HG03565 (cell line): ENCODE results near the gene F9.
"Not testable (repeated sequence)": the region's sequence is repeated elsewhere in the genome, so short reads cannot be mapped to it uniquely, and the experiment has no call there.

Experiments
- ATAC-seq: cut with Tn5 transposase; IDR thresholded peaks from one replicate; pipeline ENCODE4 v1.9.1; 2021; ENCODE audit warnings: mild to moderate bottlenecking, moderate library complexity; ENCODE audit not compliant: unreplicated experiment

Gene F9

DNA sequence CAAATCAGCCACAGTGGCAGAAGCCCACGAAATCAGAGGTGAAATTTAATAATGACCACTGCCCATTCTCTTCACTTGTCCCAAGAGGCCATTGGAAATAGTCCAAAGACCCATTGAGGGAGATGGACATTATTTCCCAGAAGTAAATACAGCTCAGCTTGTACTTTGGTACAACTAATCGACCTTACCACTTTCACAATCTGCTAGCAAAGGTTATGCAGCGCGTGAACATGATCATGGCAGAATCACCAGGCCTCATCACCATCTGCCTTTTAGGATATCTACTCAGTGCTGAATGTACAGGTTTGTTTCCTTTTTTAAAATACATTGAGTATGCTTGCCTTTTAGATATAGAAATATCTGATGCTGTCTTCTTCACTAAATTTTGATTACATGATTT is at the start of gene F9:
Gene F9 (plus strand): TSS at position 190 of the 400 bp plus-strand sequence. CDS start 26 bp downstream, at position 216.
- no peak for ATAC-seq

DNA sequence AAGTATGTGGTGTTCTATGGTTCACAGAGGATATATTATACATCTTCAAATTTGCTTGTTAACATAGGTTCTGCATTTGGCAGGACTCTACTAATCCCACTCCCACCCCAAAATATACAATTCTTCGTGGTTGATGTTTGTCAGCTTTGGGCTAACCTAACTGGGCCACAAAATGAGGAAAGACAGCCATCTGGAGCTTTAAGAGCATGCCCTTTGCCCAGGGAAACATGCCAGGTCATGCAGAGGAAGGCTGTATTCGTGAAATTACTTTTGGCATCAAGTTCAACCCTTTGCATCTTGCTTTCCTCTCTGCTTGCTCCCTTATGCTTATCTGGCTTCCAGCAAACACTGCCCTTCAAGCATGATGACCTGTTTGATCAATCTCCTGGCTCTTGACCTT is 46.8 kb upstream of the F9 start:
- no peak for ATAC-seq

GRCh38 chrX:139484591-139484990 is 45.9 kb upstream of the F9 start:
- ATAC-seq, result no peak

- no peak for ATAC-seq
Observed at GRCh38 chrX:139495324-139495723, 35.2 kb upstream of the F9 start.

GRCh38 chrX:139506333-139506732 is 24.2 kb upstream of the F9 start:
- ATAC-seq, result no peak

DNA sequence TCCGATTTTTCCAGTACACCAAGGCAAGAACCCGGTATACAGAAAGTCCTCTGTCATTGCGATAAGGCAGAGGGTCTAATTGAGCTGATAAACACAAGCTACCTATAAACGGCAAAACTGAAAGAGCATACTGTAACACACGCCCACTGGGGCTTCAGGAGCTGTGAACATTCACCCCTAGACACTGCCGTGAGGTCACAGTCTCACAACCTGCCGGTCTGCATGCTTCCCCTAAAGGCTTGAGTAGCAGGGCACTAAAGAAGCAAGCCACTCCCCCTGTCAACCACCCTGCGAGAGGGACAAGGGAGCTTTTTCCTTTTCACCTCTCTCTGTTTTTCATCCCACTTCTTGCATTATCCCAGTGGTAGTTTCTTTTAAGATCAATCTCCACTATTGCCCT is 22.4 kb upstream of the F9 start:
- no peak for ATAC-seq

DNA sequence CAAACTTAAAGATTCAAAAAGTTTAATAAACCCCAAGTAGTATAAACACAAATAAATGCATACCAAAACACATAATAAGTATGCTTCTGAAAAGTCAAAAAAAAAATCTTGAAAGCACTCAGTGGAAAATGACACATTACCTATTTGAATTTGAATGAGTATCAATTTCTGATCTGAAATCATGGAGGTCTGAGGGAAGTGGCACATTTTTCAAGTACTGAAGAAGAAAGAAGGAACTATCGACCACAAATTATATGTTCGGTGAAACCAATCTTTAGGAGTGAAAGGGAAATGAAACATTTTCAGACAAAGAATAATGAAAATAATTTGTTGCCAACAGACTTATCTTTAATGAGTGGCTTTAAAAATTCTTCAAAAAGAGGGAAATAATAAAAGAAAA is 12.1 kb upstream of the F9 start:
- ATAC-seq, result no peak

GRCh38 chrX:139528829-139529228 is 1.7 kb upstream of the F9 start:
- ATAC-seq, result not testable (repeated sequence)

- no peak for ATAC-seq
Observed at GRCh38 chrX:139532834-139533233, 2.3 kb downstream of the F9 start.

DNA sequence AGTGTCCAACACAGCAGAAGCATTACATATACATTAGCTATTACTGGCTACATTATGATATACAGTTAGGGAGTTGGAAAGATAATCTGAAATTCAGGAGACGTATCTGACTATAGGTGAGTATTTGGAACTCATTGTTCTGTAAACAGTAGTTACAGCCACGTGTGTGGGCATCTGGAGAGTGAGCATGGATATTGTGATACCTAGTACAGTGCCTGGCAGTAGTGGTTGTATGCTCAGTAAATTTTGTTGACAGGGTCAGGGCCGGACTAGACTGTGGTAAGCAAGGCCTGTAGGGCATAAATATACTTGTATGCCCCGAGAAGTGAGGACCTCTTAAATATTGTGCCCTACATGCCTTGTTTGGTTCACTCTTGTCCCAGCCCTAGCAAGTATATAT is 2.9 kb downstream of the F9 start:
- no peak for ATAC-seq

DNA sequence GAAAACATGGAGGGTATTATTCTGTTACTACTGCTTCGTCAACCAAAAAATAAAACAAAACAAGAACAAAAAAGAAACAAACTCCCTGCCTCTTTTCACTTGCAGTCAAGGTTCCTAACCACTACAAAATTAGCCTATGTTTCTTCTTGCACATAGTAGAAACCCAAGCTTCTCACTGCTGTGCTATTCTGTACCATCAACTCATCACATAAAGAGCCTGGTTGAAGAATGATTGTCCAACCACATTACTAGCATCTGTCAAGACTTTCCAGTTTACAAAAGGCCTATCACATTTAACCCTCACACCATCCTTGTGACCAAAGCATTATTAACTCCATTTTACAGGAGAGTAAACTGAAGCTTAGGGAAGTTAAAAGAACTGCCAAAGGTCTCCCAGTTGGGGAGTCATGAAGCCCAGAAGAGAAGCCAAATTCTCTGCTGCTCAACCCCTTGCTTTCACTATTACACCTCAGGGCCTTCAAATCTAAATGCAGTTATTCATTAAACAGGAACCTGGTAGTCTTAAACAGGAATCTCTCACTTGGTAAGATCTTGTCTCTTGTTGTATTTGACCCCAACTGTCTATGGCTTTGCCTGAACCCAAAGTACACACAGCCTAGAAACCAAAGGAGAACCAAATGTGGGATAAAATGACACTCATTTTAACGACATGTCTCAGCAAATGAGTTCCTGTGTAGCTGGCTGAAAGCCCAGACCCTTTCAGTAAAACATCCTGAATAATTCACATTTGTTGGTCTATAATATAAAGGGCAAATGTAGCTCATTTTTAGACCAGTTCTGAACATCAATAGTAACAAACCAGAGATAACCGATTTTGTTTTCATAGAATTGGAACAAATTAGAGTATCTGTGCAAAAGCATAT is 8.6 kb downstream of the F9 start:
- ATAC-seq, result peak; percentile 60

GRCh38 chrX:139542652-139543051 is 12.1 kb downstream of the F9 start:
- no peak for ATAC-seq

DNA sequence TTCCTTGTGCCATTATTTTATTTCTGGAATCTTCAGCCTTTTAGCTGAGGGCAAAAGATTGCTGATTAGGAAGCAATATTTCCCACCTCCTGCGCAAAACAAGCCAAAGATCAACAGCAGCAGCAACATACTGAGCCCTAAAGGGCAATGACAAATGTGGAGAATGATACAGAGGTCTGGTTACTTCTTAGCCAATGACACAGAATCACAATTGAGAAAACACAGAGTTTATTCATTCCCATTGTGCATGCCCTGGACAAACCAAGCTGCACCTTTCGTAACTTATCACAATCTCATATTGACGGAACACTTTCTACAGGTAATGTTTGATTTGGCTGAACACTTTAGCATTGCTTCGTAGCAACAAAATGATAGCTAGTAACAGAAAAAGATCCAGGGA is 13.4 kb downstream of the F9 start:
- ATAC-seq, result no peak

DNA sequence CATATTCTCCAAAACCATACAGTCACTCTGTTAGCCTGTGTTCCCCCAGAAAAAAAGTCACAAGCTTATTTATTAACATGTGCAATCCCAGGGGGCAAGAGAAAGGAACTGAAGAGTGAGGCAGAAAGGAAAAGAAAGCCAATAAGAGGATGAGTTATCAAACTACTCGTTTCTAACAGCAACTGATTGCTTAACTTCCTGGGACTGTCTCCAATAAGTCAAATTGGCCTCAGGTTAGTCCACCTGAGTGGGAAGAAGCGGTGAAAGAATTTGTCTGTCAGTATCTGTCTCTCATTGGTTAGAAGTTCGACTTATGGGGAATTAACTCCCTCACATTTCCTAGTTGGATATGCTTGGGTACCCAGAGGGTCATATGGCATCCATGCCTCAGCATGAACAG is 14.1 kb downstream of the F9 start:
- ATAC-seq, result no peak

DNA sequence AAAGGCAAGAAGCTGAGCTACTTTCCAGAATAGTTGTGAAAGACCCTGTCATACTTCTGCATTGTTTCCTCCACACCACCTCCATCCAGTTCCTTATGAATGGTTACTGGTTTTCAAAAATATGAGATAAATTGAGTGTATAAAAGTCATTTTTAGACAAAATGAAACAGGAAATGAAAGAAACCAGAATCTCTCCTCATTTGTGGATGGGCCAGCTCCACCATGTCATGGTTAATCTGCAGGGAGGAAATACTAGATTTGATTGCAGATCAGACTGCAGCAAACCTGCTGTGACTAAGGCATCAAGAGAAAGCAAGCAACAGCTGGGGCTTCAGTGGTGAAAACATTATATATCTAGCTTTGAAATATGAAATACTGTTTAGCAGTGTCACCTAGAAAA is 23.8 kb downstream of the F9 start:
- peak; percentile 27 for ATAC-seq

GRCh38 chrX:139554991-139555675 is 24.6 kb downstream of the F9 start:
- ATAC-seq, result no peak

DNA sequence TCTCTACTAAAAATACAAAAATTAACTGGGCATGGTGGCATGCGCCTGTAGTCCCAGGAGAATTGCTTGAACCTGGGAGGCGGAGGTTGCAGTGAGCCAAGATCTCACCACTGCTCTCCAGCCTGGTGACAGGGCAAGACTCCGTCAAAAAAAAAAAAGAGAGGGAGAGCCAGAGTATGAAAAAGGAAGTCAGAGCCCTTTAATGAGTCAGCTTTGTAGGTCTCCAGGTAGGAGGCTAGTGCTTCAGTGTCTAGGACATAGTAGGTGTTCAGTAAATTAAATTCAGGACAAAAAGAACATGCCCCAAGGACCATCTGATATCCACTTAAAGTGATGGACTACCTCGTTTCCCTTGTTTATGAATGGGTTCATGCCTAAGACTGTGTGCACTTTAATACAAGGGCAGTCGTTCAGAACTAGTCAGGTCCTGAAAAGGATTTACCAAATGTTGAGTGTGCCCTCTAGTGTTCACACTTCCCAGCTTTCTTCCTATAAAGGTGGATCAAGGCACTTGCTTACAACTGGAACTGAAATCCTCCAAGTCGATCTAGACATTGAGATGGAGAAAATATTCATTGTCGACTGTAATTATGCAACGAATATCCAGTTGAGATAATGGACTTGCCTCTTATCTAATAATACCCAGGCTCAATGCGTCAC is 29.0 kb downstream of the F9 start:
- ATAC-seq, result peak; percentile 77

DNA sequence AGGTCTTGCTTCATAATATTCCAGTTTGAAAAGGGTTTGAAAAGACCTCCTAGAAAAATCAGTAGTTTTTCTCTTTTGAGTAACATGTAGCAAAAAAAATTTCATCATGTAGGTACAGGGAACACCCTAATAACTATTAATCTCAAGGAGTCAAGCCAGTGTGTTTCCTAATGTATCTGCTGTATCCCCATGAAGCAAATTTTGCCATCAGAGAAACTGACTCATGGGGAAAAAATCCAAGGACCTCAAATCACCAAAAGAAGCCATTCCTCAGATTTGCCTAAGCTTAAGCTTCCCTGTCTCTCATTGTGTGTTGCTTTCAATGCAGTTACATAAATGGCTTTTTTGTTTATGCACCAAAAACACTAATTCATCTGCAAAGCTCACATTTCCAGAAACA is 29.7 kb downstream of the F9 start:
- ATAC-seq, result no peak

GRCh38 chrX:139563251-139563650 is 32.7 kb downstream of the F9 start:
- ATAC-seq, result no peak

DNA sequence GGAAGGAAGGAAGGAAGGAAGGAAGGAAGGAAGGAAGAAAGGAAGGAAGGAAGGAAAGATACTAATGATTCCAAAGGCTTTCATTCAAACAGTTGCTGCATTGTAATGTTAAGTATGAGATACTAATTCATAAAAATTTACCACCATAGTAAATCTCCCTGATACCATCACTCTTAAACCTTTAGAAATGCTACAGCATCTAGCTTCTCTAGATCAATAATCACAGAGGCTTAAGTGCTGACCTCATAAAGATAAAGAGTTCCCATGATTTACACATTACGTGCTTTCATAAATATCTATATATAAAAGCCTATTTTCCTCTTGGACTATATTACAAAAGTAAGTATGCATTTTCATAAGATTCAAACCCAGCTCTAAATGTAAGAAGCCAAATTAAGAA is 36.4 kb downstream of the F9 start:
- ATAC-seq, result no peak

- ATAC-seq, result no peak
Observed at GRCh38 chrX:139581068-139581467, 50.5 kb downstream of the F9 start.

- no peak for ATAC-seq
Observed at GRCh38 chrX:139585613-139586012, 55.1 kb downstream of the F9 start.
